HepG2 (cell line): ENCODE measurements around the gene PAPSS1. TPM values are rescaled to one million over a fixed set of nuclear protein-coding genes. Genes with fewer than 3 reads are reported as not detected.

ENCODE experiments used
- ATAC-seq: fragments of 200-7000 bp; cut with Tn5 transposase; 3 replicates; pipeline ENCODE4 v1.9.1; 2020; ENCODE audit warnings: mild to moderate bottlenecking, moderate library complexity
- BruUV-seq: library from RNA; stranded (reverse); fragments of 400-500 nt; replicated peaks from 2 replicates; lab custom pipeline; 2021; lab: Mats Ljungman, UMichigan
- CTCF ChIA-PET: fragments of 300-600 bp; formaldehyde crosslinking; extraction: SDS; loops from one replicate; lab custom pipeline; 2021; ENCODE audit warnings: low total read pairs, inconsistent platforms, low intra/inter-chr PET ratio; lab: Yijun Ruan, JAX
- POLR2A ChIA-PET: fragments of 350-600 bp; sonication (Branson Sonifier 250); formaldehyde crosslinking; loops from one replicate; lab custom pipeline; 2020; ENCODE audit warnings: antibody characterized with exemption, inconsistent platforms; lab: Yijun Ruan, JAX
- DNase-seq: peaks from one replicate; pipeline ENCODE4 v3.0.0-alpha.2; 2015; ENCODE audit warnings: low spot score
- FAIRE-seq: peaks from 3 replicates; lab custom pipeline; 2011; peaks lifted over from hg19 to GRCh38; lab: Jason Lieb, UNC
- H2AFZ ChIP-seq: one replicate; pipeline ENCODE4 v1.6.1; 2011; ENCODE audit warnings: low read length, inconsistent platforms
- H3K27ac ChIP-seq: fragments of 300-600 bp; 3 replicates; pipeline ENCODE4 v1.8.0; 2011; ENCODE audit warnings: mixed run types, mild to moderate bottlenecking, mixed read lengths, low read length, inconsistent platforms; ENCODE audit not compliant: insufficient read depth; ENCODE audit errors: extremely low read length
- H3K27me3 ChIP-seq, 2 experiments: fragments of 200-600 bp in 1 of 2; 2 replicates in 1 of 2; 3 replicates in 1 of 2; pipeline versions ENCODE4 v1.6.0 to v1.8.0; 2011; ENCODE audit warnings: low read length in 2 of 2, mild to moderate bottlenecking in 2 of 2, moderate library complexity in 2 of 2, inconsistent platforms in 1 of 2; ENCODE audit not compliant: insufficient read depth in 2 of 2, control insufficient read depth in 1 of 2
- H3K36me3 ChIP-seq, 2 experiments: fragments of 200-600 bp in 1 of 2; replicated peaks in 1 of 2; 2 replicates in 1 of 2; 3 replicates in 1 of 2; pipeline versions ENCODE4 v1.5.1 to v1.8.0; 2011; ENCODE audit warnings: low read length in 2 of 2, inconsistent platforms in 1 of 2; ENCODE audit not compliant: insufficient read depth in 2 of 2, control insufficient read depth in 1 of 2
- H3K4me1 ChIP-seq: 2 replicates; pipeline ENCODE4 v1.5.1; 2012; ENCODE audit warnings: low read length, inconsistent platforms; ENCODE audit not compliant: insufficient read depth
- H3K4me2 ChIP-seq: 2 replicates; pipeline ENCODE4 v1.6.0; 2011; ENCODE audit warnings: low read depth, low read length, inconsistent platforms
- H3K4me3 ChIP-seq, 3 experiments: fragments of 200-600 bp in 1 of 3; sonication (generic), shearing (Covaris generic) in 1 of 3; replicated peaks in 1 of 3; 2 replicates each; pipeline ENCODE4 v1.5.1; 2011 to 2016; ENCODE audit warnings: low read length in 3 of 3, inconsistent platforms in 2 of 3, low read depth in 2 of 3, mild to moderate bottlenecking in 2 of 3, control low read depth in 1 of 3, mixed read lengths in 1 of 3; ENCODE audit not compliant: insufficient read depth in 1 of 3
- H3K79me2 ChIP-seq: one replicate; pipeline ENCODE4 v1.6.1; 2011; ENCODE audit warnings: low read length, inconsistent platforms; ENCODE audit not compliant: insufficient read depth
- H3K9ac ChIP-seq: 2 replicates; pipeline ENCODE4 v1.6.0; 2011; ENCODE audit warnings: mild to moderate bottlenecking, low read depth, low read length, inconsistent platforms; ENCODE audit not compliant: insufficient read depth
- H3K9me3 ChIP-seq: 2 replicates; pipeline ENCODE4 v1.5.1; 2012; ENCODE audit warnings: mild to moderate bottlenecking, low read length
- H4K20me1 ChIP-seq: 2 replicates; pipeline ENCODE4 v1.6.0; 2011; ENCODE audit warnings: inconsistent platforms, mild to moderate bottlenecking, low read length, moderate library complexity; ENCODE audit not compliant: insufficient read depth
- CEBPG ChIP-seq: IDR thresholded peaks from 2 replicates; pipeline ENCODE4 v1.6.1; 2016
- ETV5 ChIP-seq: IDR thresholded peaks from 2 replicates; pipeline ENCODE4 v1.6.1; 2018; ENCODE audit warnings: missing biosample characterization, missing genetic modification reagents, inconsistent platforms, borderline replicate concordance
- WGBS: methylation state at CpG from one replicate; pipeline ENCODE4 v1.1.6; 2017; ENCODE audit warnings: low lambda C conversion rate; 5-methylcytosine and 5-hydroxymethylcytosine counted together
- in situ Hi-C: cut with HindIII; loops from 2 replicates; pipeline ENCODE4 v1.10.0; 2017; ENCODE audit warnings: low pct_unique_long_range_greater_than_20kb; ENCODE audit not compliant: extremely low pct_ligation_motif_present
- intact Hi-C: fragments of 100-400 bp; cut with micrococcal nuclease; formaldehyde crosslinking; loops from one replicate; pipeline ENCODE4 v1.10.0; 2022; ENCODE audit not compliant: unreplicated experiment
- polyA plus RNA-seq, 8 experiments: library from polyadenylated mRNA; depleted of rRNA in 3 of 8; stranded (reverse) in 7 of 8; unstranded in 1 of 8; fragments of >200 nt; fragmentation: Illumina TruSeq in 4 of 8; extraction: Trizol in 4 of 8; gene quantifications; 2 replicates each; pipeline versions ENCODE4 v1.2.1 to v1.2.3, GENCODE V29; 2011 to 2016; ENCODE audit warnings: low read depth in 4 of 8, missing spikeins in 1 of 8, mixed read lengths in 1 of 8; ENCODE audit not compliant: insufficient read depth in 1 of 8
- total RNA-seq, 5 experiments: library from RNA; depleted of rRNA; stranded (reverse); fragments of >200 nt; fragmentation: Illumina TruSeq; extraction: Trizol; gene quantifications; 2 replicates each; pipeline ENCODE4 v1.2.3, GENCODE V29; 2016; ENCODE audit warnings: low read depth in 1 of 5
- TF ChIP-seq, protein P1 (sequence below), 2 experiments: fragments of 450-650 bp in 1 of 2; sonication (generic) in 1 of 2; formaldehyde crosslinking; IDR thresholded peaks; 2 replicates each; pipeline versions ENCODE4 v1.5.0 to v1.8.0; 2020 to 2022; ENCODE audit warnings: mild to moderate bottlenecking in 1 of 2, missing genetic modification reagents in 1 of 2
- TF ChIP-seq, protein P2 (sequence below): sonication (generic); formaldehyde crosslinking; IDR thresholded peaks from 2 replicates; pipeline ENCODE4 v1.5.0; 2020; ENCODE audit warnings: mild to moderate bottlenecking, missing genetic modification reagents, moderate library complexity

Gene PAPSS1
- total and polyA plus RNA-seq, 2 of the 13 experiments (the other 11 are each of a cell fraction or from before 2014, with no cell fraction given) = 105 to 126 TPM

DNA sequence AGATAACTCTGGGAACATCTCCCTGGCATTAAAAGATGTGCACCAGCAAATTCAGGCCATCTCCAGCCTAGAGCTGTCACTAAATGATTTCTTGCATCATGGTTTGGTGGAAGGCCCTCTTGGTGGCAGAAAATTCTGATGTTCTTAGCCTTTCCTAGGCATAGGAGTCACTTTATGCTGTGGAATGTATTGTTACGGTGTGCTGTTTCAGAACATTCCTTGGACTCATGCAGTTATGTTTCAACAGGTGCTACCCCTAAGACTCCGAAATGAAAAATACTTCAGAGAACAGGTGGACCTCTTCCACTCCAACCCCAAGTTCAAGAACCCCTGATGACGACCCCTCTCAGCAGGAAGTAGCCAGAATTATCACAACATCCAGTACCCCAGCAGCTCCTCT lies 20.3 kb upstream of the PAPSS1 start:
- H2AFZ ChIP-seq = no peak overlapping the region
- TF ChIP-seq, protein P1, sequence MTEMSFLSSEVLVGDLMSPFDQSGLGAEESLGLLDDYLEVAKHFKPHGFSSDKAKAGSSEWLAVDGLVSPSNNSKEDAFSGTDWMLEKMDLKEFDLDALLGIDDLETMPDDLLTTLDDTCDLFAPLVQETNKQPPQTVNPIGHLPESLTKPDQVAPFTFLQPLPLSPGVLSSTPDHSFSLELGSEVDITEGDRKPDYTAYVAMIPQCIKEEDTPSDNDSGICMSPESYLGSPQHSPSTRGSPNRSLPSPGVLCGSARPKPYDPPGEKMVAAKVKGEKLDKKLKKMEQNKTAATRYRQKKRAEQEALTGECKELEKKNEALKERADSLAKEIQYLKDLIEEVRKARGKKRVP (CRISPR knock-in tag; IDR thresholded peaks at IDR 0.05) = peak in 1 of 2 experiments; percentile 54; a peak in 1 of 4 replicates
- TF ChIP-seq ETV5 (CRISPR knock-in tag) = no peak
- TF ChIP-seq CEBPG (CRISPR knock-in tag) = peak; percentile 54
- TF ChIP-seq, protein P2, sequence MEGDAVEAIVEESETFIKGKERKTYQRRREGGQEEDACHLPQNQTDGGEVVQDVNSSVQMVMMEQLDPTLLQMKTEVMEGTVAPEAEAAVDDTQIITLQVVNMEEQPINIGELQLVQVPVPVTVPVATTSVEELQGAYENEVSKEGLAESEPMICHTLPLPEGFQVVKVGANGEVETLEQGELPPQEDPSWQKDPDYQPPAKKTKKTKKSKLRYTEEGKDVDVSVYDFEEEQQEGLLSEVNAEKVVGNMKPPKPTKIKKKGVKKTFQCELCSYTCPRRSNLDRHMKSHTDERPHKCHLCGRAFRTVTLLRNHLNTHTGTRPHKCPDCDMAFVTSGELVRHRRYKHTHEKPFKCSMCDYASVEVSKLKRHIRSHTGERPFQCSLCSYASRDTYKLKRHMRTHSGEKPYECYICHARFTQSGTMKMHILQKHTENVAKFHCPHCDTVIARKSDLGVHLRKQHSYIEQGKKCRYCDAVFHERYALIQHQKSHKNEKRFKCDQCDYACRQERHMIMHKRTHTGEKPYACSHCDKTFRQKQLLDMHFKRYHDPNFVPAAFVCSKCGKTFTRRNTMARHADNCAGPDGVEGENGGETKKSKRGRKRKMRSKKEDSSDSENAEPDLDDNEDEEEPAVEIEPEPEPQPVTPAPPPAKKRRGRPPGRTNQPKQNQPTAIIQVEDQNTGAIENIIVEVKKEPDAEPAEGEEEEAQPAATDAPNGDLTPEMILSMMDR (CRISPR knock-in tag) = peak; percentile 46
- TF ChIP-seq, all 625 proteins: peak for 3
- POLR2A ChIA-PET = interaction anchor here (1.8 kb wide), 1 partner anchor 20 kb away, joined by 7 read pairs; the partner anchor contains the start of gene PAPSS1
- H3K4me2 ChIP-seq = peak overlapping the region; percentile 49
- CTCF ChIA-PET = no interaction called here
- WGBS = 51% methylated on average over 3 of the region's 3 CpGs
- no peaks in the 10 kb centered on the region for H3K9me3 ChIP-seq
- peaks cover 41% of the 10 kb centered on the region for H3K4me1 ChIP-seq
- DNase-seq (no peak), FAIRE-seq (no peak), ATAC-seq (peak; percentile 41)
- H3K36me3 ChIP-seq = no peaks in the 10 kb centered on the region
- intact Hi-C loops = no loop called here
- in situ Hi-C loops = no loop called here
- no peaks in the 10 kb centered on the region; a peak in 1 of 5 replicates for H3K27me3 ChIP-seq
- no peak overlapping the region for H3K27ac ChIP-seq
- no peaks in the 10 kb centered on the region for H3K79me2 ChIP-seq
- H3K4me3 ChIP-seq = no peak overlapping the region
- no peak overlapping the region for H3K9ac ChIP-seq
- no TSS peak for BruUV-seq
- H4K20me1 ChIP-seq = no peaks in the 10 kb centered on the region
